ENCODE data around the gene BRIP1.

The BRIP1 gene

DNA sequence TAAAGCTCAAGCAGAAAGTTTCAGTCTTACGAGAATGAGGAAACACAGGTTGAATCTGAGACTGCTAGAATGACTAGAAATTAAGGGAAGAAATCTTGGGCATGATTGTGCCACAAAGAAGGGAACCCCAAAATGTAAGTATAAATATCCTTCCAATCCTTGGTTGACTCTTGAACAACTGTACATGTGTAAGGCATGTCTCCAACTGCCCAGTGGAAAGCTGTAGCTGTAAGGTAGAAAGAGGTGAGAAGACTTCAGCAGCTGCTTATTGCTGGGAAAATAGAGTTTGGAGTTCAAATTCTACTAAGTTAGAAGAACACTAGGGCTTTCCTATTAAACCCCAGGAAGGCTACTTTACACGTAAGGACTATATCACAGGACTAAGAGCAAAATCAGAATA lies 212.6 kb downstream of the BRIP1 start:
- DNase-seq, result no peak

DNA sequence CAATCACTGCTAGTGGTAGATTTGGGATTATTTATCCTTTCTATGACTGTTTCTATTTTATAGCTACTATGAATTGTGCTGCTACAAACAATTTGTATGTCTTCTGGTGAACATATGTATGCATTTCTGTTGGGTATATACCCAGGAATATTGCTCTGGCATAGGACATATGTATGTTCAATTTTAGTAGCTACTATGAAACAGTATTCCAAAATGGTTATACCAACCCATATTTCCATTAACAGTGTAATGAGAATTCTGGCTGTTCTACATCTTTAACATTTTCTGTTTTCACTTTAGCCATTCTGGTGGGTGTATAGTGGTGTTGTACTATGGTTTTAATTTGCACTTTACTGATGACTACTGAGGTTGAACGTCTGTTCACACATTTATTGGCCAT lies 214.7 kb downstream of the BRIP1 start:
- DNase-seq, result no peak

DNA sequence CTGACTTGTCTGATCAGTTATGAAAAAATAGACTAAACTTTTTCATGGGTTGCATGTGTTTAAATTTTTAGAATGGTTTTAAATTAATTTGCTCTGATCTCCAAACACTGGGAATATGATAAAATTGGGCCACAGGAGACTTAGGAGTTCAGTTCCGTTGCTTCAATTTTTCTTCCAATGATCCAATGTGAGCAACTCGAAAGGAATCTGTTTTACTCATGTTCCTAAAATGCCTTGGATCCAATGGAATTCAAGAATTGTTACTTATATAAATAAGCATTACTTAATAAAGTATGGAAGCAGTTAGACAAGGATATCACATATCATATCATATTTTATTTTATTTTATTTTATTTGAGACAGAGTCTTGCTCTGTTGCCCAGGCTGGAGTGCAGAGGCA lies 216.3 kb downstream of the BRIP1 start:
- no peak for DNase-seq

DNA sequence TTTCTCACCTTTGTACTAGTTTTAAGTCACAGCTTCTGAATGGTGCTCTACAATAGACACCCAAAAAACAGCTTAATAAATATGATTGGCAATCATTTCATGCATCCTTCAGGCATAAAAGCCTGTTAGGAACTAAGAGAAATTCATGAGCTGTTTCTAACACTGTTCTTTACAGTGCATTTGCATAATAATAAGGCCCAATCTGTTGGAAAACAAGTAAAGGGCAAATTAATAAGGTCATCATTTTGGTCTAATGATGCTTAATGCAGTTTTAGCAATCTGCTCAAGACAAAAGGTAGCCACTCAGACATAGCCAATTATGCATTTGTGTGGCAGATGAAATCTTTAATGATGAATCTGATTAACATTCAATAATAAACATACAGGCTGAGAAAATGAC lies 216.8 kb downstream of the BRIP1 start:
- DNase-seq, result no peak

DNA sequence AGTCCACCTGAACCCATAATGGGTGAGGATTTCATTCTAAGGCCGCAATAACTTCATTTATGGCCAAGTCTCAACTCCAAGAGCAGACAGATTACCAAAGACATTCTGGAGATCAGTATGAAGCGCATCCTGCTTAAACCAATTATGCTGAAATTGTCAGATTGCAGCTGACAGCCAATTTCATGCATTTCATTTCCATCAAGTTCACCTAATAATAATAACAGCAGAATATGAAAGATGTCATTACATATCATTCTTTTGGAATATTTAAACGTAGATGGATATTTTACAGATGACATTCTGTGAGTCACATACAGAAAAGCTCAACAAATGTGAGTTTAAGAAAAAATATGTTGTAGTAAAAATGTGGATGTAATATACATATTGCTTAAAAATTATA lies 217.4 kb downstream of the BRIP1 start:
- no peak for DNase-seq

DNA sequence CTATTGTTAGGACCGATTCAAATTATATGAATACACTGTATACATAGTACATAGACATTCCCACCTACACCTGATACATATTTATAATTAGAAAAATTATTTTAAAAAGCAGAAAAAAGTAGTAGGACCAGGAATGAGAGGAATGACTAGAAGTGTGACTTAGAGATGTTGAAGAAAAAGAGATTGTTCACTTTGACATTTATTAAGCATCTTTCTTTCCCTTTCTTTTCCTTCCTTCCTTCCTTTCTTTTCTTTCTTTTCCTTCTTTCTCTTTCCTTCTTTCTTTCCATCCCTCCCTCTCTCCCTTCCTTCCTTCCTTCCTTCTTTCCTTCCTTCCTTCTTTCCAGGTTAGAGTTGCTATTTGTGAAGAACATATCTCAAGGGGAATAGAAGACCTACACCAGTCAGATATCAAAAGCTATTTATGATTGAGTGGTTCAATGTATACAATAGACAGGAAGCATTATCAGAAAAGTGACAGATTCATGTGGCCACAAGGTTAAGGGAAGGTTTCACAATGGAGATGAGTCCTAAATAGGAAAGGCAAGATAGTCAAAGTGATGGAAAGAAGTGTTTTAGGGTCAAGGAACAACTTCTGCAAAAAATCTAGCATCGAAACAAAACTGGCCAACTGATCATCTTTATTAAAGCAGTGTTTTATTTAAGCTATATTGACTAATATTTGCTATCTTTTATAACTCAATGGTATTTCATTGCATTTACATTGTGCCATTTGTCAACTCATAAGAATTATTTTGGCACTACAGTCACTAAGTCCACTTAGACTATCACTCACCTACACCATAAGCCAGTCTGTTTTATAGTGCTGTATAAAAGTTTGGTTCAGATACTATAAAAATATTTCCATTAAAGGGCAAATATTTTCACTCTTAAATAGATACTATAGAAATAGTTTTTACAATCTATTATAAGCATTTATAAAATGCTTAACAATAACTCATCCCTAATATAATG lies 218.2 kb downstream of the BRIP1 start:
- no peak for DNase-seq

DNA sequence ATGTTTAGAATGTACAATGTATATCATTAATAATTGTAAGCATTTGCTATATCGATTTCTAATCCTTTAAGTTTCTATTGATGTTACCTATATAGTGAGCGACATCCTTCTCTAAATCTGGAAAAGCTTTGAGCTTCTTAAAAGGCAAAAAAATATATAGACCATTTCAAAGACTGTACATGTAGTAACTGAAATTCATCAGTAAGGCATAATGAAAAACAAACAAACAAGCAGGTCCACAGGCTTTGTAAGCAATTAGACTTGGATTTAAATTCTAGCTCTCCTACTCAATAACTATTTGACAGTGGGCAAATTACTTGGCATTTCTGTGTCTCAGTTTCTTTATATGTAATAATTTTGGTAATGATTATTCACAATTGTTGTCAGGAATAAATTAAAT lies 220.6 kb downstream of the BRIP1 start:
- DNase-seq, result no peak

DNA sequence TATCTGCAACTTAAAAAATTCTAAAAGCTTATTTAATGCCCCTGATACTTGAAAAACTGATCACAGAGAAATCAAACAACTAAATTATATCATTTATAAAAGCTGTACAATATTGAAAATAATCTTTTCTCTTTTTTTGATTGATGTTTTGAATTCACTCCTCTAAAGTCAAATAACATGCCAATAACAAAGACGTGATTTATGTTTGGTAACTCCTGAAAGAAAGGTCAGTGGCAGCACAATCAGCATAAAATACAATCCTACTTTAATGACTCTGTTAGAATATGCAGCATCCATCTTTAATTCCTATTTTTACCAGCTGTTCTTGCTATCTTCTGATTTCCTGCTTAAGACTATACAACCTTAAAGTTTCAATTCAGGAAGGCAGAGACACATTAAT lies 221.6 kb downstream of the BRIP1 start:
- no peak for DNase-seq

DNA sequence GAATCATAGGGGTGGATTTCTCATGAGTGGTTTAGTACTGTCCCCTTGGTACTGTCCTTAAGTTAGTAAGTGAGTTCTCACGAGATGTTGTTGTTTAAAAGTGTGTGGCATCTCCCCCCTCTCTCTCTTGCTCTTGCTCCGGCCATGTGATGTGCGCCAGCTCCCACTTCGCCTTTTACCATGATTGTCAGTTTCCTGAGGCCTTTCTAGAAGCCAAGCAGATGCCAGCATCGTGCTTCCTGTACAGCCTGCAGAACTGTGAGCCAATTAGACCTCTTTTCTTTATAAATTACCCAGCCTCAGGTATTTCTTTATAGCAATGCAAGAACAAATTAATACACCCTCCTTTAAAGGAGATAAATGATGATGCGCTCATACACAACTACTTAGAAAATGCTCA lies 222.2 kb downstream of the BRIP1 start:
- DNase-seq, result no peak

DNA sequence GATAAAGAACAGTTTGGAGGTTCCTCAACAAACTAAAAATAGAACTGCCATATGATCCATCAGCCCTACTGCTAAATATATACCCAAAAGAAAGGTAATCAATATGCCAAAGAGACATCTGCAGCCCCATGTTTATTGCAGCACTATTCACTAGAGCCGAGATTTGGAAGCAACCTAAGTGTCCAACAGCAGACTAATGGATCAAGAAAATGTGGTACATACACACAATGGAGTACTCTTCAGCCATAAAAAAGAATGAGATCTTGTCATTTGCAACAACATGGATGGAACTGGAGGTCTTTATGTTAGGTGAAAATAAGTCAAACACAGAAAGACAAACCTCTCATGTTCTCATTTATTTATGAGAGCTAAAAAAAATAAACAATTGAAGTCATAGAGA lies 223.5 kb downstream of the BRIP1 start:
- DNase-seq, result no peak

DNA sequence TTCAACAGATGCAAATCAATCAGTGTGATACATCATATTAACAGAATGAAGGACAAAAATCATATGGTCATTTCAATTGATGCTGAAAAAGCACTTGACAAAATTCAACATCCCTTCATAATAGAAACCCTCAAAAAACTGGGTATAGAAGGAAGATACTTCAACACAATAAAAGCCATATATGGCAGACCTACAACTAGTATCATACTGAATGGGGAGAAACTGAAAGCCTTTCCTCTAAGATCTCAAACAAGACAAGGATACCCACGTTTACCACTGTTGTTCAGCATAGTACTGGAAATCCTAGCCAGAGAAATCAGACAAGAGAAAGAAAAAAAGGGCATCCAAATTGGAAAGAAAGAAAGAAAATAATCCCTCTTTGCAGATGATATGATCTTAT lies 225.2 kb downstream of the BRIP1 start:
- no peak for DNase-seq

DNA sequence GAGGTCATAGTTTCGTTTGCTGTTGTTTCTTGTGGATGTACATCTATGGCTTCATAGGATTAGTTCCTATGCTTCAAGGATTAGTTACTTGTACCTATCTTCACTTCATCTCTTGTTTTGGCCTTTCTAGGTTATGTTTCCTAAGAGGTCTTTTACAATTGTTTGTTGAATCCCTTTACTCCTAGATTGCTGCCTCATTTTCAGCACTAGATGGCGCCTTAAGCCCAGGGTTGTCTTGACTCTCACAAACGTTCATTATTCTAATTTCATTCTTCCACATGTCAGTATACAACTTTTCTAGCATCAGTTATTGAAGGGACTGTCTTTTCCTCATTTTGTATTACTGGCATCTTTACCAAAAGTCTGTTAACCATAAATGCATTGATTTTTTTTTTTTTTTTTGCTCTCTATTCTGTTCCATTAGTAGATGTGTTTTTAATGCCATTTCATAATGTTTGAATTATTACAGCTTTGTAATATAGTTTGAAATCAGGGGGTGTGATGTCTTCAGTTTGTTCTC lies 227.4 kb downstream of the BRIP1 start:
- DNase-seq, result peak; percentile 37

DNA sequence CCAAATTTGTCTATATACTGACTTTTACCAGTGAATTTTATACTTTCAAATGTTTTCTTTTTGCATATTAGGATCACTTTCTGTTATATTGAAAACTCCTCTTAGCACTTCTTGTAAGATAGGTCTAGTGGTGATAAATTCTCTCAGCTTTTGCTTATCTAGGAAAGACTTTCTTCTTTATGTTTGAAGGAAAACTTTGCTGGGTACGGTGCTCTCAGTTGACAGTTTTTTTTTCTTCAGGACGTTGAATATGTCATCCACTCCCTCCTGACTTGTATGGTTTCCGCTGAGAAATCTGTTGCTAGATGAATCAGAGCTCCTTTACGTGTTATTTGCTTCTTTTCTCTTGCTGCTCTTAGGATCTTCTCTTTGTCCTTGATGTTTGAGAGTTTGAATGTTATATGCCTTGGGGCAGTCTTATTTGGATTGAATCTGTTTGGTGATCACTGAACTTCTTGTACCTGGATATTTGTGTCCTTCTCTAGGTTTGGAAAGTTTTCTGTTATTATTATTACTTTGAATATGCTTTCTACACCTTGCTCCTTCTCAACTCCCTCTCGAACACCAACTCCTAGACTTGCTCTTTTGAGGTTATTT lies 228.3 kb downstream of the BRIP1 start:
- DNase-seq, result no peak

DNA sequence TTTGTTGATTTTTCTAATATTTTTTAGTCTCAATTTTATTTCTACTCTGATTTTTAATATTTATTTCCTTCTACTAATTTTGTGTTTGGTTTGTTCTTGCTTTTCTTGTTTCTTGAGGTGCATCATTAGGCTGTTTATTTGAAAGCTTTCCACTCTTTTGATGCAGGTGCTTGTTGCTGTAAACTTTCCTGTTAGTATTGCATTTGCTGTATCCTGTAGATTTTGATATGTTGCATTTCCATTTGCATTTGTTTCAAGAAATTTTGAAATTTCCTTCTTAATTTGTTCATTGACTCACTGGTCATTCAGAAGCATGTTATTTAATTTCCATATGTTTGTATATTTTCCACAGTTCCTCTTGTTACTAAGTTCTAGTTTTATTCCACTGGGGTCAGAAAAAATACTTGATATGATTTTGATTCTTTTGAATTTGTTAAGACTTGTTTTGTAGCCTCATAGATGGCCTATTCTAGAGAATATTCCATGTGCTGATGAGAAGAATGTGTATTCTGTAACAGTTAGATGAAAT lies 229.3 kb downstream of the BRIP1 start:
- DNase-seq, result no peak

DNA sequence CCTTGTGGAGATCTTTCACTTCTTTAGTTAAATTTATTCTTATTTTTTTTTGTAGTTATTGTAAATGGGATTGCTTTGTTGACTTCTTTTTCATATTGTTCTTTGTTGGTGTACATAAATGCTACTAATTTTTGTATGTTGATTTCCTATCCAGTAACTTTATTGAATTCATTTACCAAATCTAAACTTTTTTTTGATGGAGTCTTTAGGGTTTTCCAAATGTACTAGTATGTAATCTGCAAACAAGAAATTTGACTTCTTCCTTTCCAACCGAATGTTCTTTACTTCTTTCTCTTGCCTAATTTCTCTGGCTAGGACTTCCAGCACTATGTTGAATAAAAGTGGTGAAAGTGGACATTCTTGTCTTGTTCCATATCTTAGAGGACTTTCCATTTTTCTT lies 230.5 kb downstream of the BRIP1 start:
- no peak for DNase-seq

DNA sequence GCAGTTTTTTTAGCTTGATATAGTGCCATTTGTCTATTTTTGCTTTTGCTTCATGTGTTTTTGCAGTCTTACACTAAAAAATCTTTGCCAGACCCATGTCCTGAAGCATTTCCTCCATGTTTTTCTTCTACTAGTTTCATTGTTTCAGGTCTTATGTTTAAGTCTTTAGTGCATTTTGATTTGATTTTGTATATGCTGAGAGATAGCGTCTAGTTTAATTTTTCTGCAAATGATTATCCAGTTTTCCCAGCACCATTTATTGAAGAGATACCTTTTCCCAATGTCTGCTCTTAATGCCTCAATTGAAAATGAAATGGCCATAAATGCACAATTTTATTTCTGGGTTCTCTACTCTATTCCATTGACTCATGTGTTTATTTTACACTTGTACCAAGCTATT lies 231.5 kb downstream of the BRIP1 start:
- DNase-seq, result no peak

All from SHP77 treated with DMSO at 0.1 percent for 48 hours (cell line).